Left lung (tissue), 10 donors: ENCODE results near the gene ZC3H12D. TPM values are rescaled to one million over a fixed set of nuclear protein-coding genes. Genes with fewer than 3 reads are reported as not detected.
"Not testable (repeated sequence)": the region's sequence is repeated elsewhere in the genome, so short reads cannot be mapped to it uniquely, and the experiment has no call there.

ENCODE experiments used
- ATAC-seq: fragments of 200-7000 bp; cut with Tn5 transposase; one replicate; pipeline ENCODE4 v1.9.1; 2020; ENCODE audit warnings: moderate library complexity
- DNase-seq, 4 donors: peaks; one replicate each; pipeline ENCODE4 v3.0.0-alpha.2; 2013 to 2020
- H3K27ac ChIP-seq, 2 donors: fragments of 200-600 bp; sonication (generic) in 1 of 2; one replicate each; pipeline versions ENCODE4 v1.5.0 to v1.8.0; 2020 to 2021
- H3K27me3 ChIP-seq, 2 donors: fragments of 200-600 bp; sonication (generic) in 1 of 2; one replicate each; pipeline versions ENCODE4 v1.5.0 to v1.8.0; 2020 to 2021
- H3K36me3 ChIP-seq, 2 donors: fragments of 200-600 bp; sonication (generic) in 1 of 2; one replicate each; pipeline versions ENCODE4 v1.5.0 to v1.8.0; 2020 to 2021
- H3K4me1 ChIP-seq, 2 donors: fragments of 200-600 bp; one replicate each; pipeline ENCODE4 v1.8.0; 2021
- H3K4me3 ChIP-seq, 2 donors: fragments of 200-600 bp; sonication (generic) in 1 of 2; one replicate each; pipeline versions ENCODE4 v1.5.0 to v1.8.0; 2020 to 2021; ENCODE audit warnings: mild to moderate bottlenecking in 1 of 2
- H3K9me3 ChIP-seq, 2 donors: fragments of 200-600 bp; sonication (generic) in 1 of 2; one replicate each; pipeline versions ENCODE4 v1.5.0 to v1.8.0; 2020 to 2021
- CTCF ChIP-seq, 2 donors: fragments of 200-600 bp; sonication (generic) in 1 of 2; IDR thresholded peaks; one replicate each; pipeline versions ENCODE4 v1.5.0 to v1.8.0; 2021; ENCODE audit warnings: antibody characterized with exemption in 2 of 2
- intact Hi-C, 2 donors: fragments of 100-400 bp; cut with DNase I; formaldehyde crosslinking; loops; one replicate each; pipeline versions ENCODE4 v1.11.2 to v1.14.2; 2022
- polyA plus RNA-seq, 6 donors: library from polyadenylated mRNA; unstranded; fragments of 120-200 nt; gene quantifications; one replicate each; pipeline ENCODE4 v1.2.1, GENCODE V29; 2013; ENCODE audit not compliant: insufficient read length in 6 of 6
- total RNA-seq, 2 donors: library from RNA; stranded (reverse); fragmentation: NEBNext Ultra II Directional; extraction: Animal tissue kit (Norgen Biotek cat#: 25700); gene quantifications; one replicate each; pipeline ENCODE4 v1.2.1, GENCODE V29; 2021
- donor health status: DM: no; HTN: yes; CAD: no.
- donor health status: DM: no; HTN: no; CAD: no.

Gene ZC3H12D
- total and polyA plus RNA-seq, 8 donors = 0.45 to 4.1 (median 0.85) TPM

DNA sequence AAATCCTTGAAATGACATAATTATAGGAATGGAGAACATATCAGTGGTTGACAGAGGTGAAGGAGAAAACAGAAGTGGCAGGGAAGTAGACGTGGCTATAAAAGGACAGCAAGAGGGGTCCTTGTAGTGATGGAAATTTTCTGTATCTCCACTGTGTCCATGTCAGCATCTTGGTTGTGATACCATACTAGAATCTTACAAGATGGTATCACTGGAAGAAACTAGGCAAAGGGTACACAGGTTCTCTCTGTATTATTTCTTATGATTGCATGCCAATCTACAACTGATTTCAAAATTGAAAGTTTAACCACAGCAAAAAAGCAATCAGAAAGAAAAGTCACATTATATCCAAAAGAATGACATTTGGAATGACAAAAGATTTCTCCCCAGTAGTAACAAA lies 16.4 kb upstream of the ZC3H12D start:
- H3K27me3 ChIP-seq = no peaks in the 10 kb centered on the region
- no peak overlapping the region for H3K27ac ChIP-seq
- no peaks in the 10 kb centered on the region for H3K4me1 ChIP-seq
- H3K36me3 ChIP-seq = peaks cover 0 to 18% of the 10 kb centered on the region in 2 donors
- DNase-seq = no peak
- TF ChIP-seq CTCF (IDR thresholded peaks at IDR 0.05) = no peak
- no peak overlapping the region for H3K4me3 ChIP-seq
- no peaks in the 10 kb centered on the region for H3K9me3 ChIP-seq
- intact Hi-C loops = no loop called here
- no peak for ATAC-seq

GRCh38 chr6:149500096-149500495 lies 15.3 kb upstream of the ZC3H12D start:
- no peak for TF ChIP-seq CTCF (IDR thresholded peaks at IDR 0.05)
- H3K4me3 ChIP-seq = no peak overlapping the region
- DNase-seq (no peak), ATAC-seq (peak; percentile 36)
- H3K9me3 ChIP-seq = no peaks in the 10 kb centered on the region
- H3K36me3 ChIP-seq = peaks cover 0 to 9% of the 10 kb centered on the region in 2 donors
- intact Hi-C loops = no loop called here
- H3K27me3 ChIP-seq = no peaks in the 10 kb centered on the region
- H3K27ac ChIP-seq = peak overlapping the region in 1 of 2 donors; percentile 8
- no peaks in the 10 kb centered on the region for H3K4me1 ChIP-seq

DNA sequence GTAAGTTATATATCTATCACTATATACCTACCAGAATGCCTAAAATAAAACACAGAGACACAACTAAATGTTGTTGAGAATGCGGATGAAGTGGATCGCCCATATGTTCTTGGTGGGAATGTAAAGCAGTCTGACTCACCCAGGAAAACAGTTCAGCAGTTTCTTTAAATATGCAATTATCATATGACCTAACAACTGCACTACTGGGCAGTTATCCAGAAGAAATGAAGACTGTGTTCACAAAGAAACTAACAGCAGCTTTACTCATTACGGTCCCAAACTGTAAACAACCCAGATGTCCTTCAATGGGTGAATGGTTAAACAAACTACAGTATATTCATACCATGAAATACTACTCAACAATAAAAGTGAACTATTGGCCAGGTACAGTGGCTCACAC lies 14.3 kb upstream of the ZC3H12D start:
- DNase-seq (peak in 2 of 4 donors; percentile 51 to 67), ATAC-seq (peak; percentile 45)
- intact Hi-C loops = no loop called here
- Histone ChIP-seq H3K4me1 (no peaks in the 10 kb centered on the region), H3K27me3 (no peaks in the 10 kb centered on the region), H3K27ac (peak overlapping the region in 1 of 2 donors; percentile 5), H3K9me3 (no peaks in the 10 kb centered on the region), H3K4me3 (no peak overlapping the region), H3K36me3 (peaks cover 0 to 1% of the 10 kb centered on the region in 2 donors)
- no peak for TF ChIP-seq CTCF (IDR thresholded peaks at IDR 0.05)

DNA sequence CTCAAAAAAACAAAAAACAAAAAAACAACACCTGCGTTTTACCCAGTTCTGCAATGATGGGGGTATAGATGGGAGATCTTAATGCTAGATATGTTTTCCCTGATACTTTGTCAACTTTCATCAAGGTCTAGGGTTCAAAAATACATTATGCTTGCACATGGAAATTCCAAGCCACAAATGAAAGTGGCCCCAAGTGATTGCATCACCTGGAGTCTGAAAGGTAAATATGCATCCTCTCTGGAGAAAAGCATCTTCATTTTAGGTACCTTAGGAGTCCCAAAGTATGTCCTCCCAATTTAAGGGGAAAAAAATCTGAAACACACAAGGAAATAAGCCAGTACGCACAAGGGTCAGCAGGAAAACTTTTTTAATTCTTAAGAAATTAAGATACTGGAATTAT lies 12.6 kb upstream of the ZC3H12D start:
- no peaks in the 10 kb centered on the region for H3K36me3 ChIP-seq
- DNase-seq = no peak
- no peak for ATAC-seq
- TF ChIP-seq CTCF (IDR thresholded peaks at IDR 0.05) = no peak
- H3K4me1 ChIP-seq = no peaks in the 10 kb centered on the region
- no peak overlapping the region for H3K4me3 ChIP-seq
- no peak overlapping the region for H3K27ac ChIP-seq
- H3K27me3 ChIP-seq = no peaks in the 10 kb centered on the region
- intact Hi-C loops = no loop called here
- H3K9me3 ChIP-seq = no peaks in the 10 kb centered on the region

GRCh38 chr6:149496597-149496996 lies 11.8 kb upstream of the ZC3H12D start:
- H3K4me1 ChIP-seq, H3K9me3 ChIP-seq, intact Hi-C loops, DNase-seq, H3K27ac ChIP-seq, H3K4me3 ChIP-seq, H3K27me3 ChIP-seq, H3K36me3 ChIP-seq, ATAC-seq: not testable (repeated sequence)

DNA sequence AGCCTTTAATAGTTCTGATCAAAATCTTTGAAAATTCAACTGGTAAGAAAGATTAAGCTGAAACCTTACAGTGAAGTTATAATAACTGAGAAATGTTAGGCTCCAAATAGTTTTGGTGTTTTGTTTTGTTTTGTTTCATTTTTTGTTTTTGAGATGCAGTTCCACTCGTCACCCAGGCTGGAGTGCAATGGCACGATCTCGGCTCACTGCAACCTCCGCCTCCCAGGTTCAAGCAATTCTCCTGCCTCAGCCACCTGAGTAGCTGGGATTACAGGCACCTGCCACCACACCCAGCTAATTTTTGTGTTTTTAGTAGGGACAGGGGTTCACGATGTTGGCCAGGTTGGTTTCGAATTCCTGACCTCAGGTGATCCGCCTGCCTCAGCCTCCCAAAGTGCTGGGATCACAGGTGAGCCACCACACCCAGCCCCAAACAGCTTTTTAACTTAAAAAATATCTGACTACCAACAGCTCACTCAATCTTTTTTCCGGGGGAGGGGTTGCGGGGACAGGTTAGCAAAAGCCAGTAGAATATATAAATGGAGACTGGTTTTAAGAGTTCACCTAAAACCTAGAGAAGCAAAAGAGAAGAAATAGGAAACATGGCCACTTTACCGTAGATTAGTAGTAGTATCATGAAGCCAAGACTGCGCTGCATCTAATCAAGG lies 10.7 kb upstream of the ZC3H12D start:
- H3K9me3 ChIP-seq, H3K36me3 ChIP-seq, H3K27ac ChIP-seq, H3K4me1 ChIP-seq, H3K4me3 ChIP-seq, ATAC-seq, intact Hi-C loops, DNase-seq, H3K27me3 ChIP-seq: not testable (repeated sequence)

DNA sequence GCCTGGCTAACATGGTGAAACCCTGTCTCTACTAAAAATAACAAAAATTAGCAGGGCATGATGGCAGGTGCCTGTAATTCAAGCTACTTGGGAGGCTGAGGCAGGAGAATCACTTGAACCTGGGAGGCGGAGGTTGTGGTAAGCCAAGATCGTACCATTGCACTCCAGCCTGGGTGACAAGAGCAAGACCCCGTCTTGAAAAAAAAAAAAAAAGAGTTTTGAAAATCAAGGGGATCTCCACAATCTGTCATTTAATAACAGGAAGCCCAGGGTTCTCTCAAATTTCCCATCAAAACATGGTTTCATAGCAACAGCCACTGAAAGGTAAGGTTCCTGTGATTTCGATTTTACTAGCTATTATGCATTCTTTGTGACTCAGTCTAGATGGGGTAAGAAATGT lies 10.0 kb upstream of the ZC3H12D start:
- H3K27ac ChIP-seq, DNase-seq, H3K27me3 ChIP-seq, H3K4me3 ChIP-seq, H3K9me3 ChIP-seq, H3K36me3 ChIP-seq, ATAC-seq, H3K4me1 ChIP-seq, intact Hi-C loops: not testable (repeated sequence)
